Trophoblast cell (in vitro differentiated cells and primary cell): ENCODE results near the gene SARNP.
"Not testable (repeated sequence)": the region's sequence is repeated elsewhere in the genome, so short reads cannot be mapped to it uniquely, and the experiment has no call there.

Experiments used
- DNase-seq, 2 donors: peaks; one replicate each; pipeline ENCODE4 v3.0.0-alpha.2; 2016
- H2AFZ ChIP-seq: 2 replicates; pipeline ENCODE4 v1.6.1; 2013; ENCODE audit warnings: low read length, moderate library complexity, mild to moderate bottlenecking; ENCODE audit not compliant: insufficient read depth, poor library complexity
- H2AK5ac ChIP-seq: 2 replicates; pipeline ENCODE4 v1.6.1; 2013; ENCODE audit warnings: mild to moderate bottlenecking, low read length
- H2BK120ac ChIP-seq: 2 replicates; pipeline ENCODE4 v1.6.1; 2013; ENCODE audit warnings: low read length, mild to moderate bottlenecking, moderate library complexity; ENCODE audit not compliant: insufficient read depth, poor library complexity
- H2BK12ac ChIP-seq: 2 replicates; pipeline ENCODE4 v1.6.1; 2013; ENCODE audit warnings: mild to moderate bottlenecking, low read length, moderate library complexity
- H2BK5ac ChIP-seq: 2 replicates; pipeline ENCODE4 v1.6.1; 2013; ENCODE audit warnings: low read length, low read depth, moderate library complexity, mild to moderate bottlenecking; ENCODE audit not compliant: poor library complexity
- H3K14ac ChIP-seq: 2 replicates; pipeline ENCODE4 v1.6.1; 2013; ENCODE audit warnings: mild to moderate bottlenecking, low read length
- H3K18ac ChIP-seq: 2 replicates; pipeline ENCODE4 v1.6.1; 2013; ENCODE audit warnings: mild to moderate bottlenecking, low read length
- H3K23ac ChIP-seq: 2 replicates; pipeline ENCODE4 v1.6.1; 2013; ENCODE audit warnings: low read length
- H3K27ac ChIP-seq: 2 replicates; pipeline ENCODE4 v1.5.1; 2013; ENCODE audit warnings: low read depth, mild to moderate bottlenecking, inconsistent platforms, low read length, moderate library complexity
- H3K27me3 ChIP-seq: 2 replicates; pipeline ENCODE4 v1.6.1; 2013; ENCODE audit warnings: inconsistent platforms, mild to moderate bottlenecking, low read length, moderate library complexity; ENCODE audit not compliant: insufficient read depth
- H3K36me3 ChIP-seq, 2 experiments: 1 replicate in 1 of 2; 2 replicates in 1 of 2; pipeline ENCODE4 v1.6.1; 2013; ENCODE audit warnings: low read length in 2 of 2, mild to moderate bottlenecking in 2 of 2, moderate library complexity in 1 of 2; ENCODE audit not compliant: insufficient read depth in 2 of 2, control insufficient read depth in 1 of 2
- H3K4ac ChIP-seq: 2 replicates; pipeline ENCODE4 v1.6.1; 2013; ENCODE audit warnings: low read depth, mild to moderate bottlenecking, low read length, moderate library complexity
- H3K4me1 ChIP-seq, 2 experiments: 1 replicate in 1 of 2; 2 replicates in 1 of 2; pipeline ENCODE4 v1.6.1; 2013; ENCODE audit warnings: low read length in 2 of 2, mild to moderate bottlenecking in 2 of 2, moderate library complexity in 1 of 2; ENCODE audit not compliant: insufficient read depth in 2 of 2, control insufficient read depth in 1 of 2
- H3K4me2 ChIP-seq: 2 replicates; pipeline ENCODE4 v1.6.1; 2013; ENCODE audit warnings: inconsistent platforms, mild to moderate bottlenecking, low read length, moderate library complexity
- H3K4me3 ChIP-seq: 2 replicates; pipeline ENCODE4 v1.5.1; 2013; ENCODE audit warnings: mild to moderate bottlenecking, low read depth, low read length, inconsistent platforms
- H3K79me1 ChIP-seq: one replicate; pipeline ENCODE4 v1.6.1; 2013; ENCODE audit warnings: low read length
- H3K79me2 ChIP-seq: 2 replicates; pipeline ENCODE4 v1.6.1; 2013; ENCODE audit warnings: low read length, mild to moderate bottlenecking; ENCODE audit not compliant: control insufficient read depth, insufficient read depth, poor library complexity
- H3K9ac ChIP-seq: 2 replicates; pipeline ENCODE4 v1.6.1; 2013; ENCODE audit warnings: mild to moderate bottlenecking, low read length
- H3K9me3 ChIP-seq: 2 replicates; pipeline ENCODE4 v1.6.1; 2013; ENCODE audit warnings: low read depth, mild to moderate bottlenecking, control low read depth, inconsistent platforms, low read length; ENCODE audit not compliant: insufficient read depth
- H4K12ac ChIP-seq: 2 replicates; pipeline ENCODE4 v1.6.1; 2013; ENCODE audit warnings: low read depth, mild to moderate bottlenecking, low read length, moderate library complexity
- H4K8ac ChIP-seq: 2 replicates; pipeline ENCODE4 v1.6.1; 2013; ENCODE audit warnings: low read depth, mild to moderate bottlenecking, low read length, moderate library complexity
- H4K91ac ChIP-seq: one replicate; pipeline ENCODE4 v1.6.1; 2013; ENCODE audit warnings: low read depth, mild to moderate bottlenecking, low read length, moderate library complexity
- WGBS: extraction: QIAGEN DNeasy Blood & Tissue Kit; methylation state at CpG from one replicate; pipeline ENCODE4 v1.1.7; 2013; ENCODE audit warnings: missing lambda C conversion rate; ENCODE audit not compliant: insufficient read length, insufficient coverage; ENCODE audit errors: extremely low coverage; 5-methylcytosine and 5-hydroxymethylcytosine counted together

The SARNP gene

DNA sequence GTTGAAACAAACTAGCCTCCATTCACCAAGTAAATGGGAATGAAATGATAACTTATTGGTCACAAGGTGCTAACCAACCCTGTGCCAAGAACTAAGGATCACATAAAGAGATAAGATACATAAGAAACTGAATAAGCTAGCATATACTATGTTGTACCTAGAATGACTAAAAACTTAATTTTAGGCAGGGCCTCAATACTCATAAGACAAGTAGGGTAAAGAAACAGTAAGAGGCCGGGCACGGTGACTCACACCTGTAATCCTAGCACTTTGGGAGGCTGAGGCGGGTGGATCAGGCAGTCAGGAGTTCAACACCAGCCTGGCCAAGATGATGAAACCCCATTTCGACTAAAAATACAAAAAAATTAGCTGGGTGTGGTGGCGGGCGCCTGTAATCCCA lies 56.9 kb downstream of the SARNP start:
- H3K4me2 ChIP-seq: no peak overlapping the region
- WGBS: no CpG with 5 or more reads among the region's 6 CpGs
- no peak overlapping the region for H2BK5ac ChIP-seq
- no peak overlapping the region for H4K12ac ChIP-seq
- no peak overlapping the region for H3K9ac ChIP-seq
- H4K8ac ChIP-seq: no peak overlapping the region
- H3K9me3 ChIP-seq: no peaks in the 10 kb centered on the region
- no peak overlapping the region for H3K4ac ChIP-seq
- H4K91ac ChIP-seq: no peak overlapping the region
- H3K36me3 ChIP-seq: peaks cover 26 to 36% of the 10 kb centered on the region in 2 experiments
- no peak overlapping the region for H2BK120ac ChIP-seq
- H3K79me2 ChIP-seq: no peaks in the 10 kb centered on the region
- H3K4me3 ChIP-seq: no peak overlapping the region
- H3K14ac ChIP-seq: no peak overlapping the region
- H2AK5ac ChIP-seq: no peak overlapping the region
- H3K27ac ChIP-seq: no peak overlapping the region
- no peaks in the 10 kb centered on the region for H3K4me1 ChIP-seq
- no peak overlapping the region for H3K18ac ChIP-seq
- no peaks in the 10 kb centered on the region for H3K79me1 ChIP-seq
- no peak for DNase-seq
- H3K23ac ChIP-seq: no peak overlapping the region
- H3K27me3 ChIP-seq: no peaks in the 10 kb centered on the region
- no peak overlapping the region for H2AFZ ChIP-seq
- H2BK12ac ChIP-seq: no peak overlapping the region

DNA sequence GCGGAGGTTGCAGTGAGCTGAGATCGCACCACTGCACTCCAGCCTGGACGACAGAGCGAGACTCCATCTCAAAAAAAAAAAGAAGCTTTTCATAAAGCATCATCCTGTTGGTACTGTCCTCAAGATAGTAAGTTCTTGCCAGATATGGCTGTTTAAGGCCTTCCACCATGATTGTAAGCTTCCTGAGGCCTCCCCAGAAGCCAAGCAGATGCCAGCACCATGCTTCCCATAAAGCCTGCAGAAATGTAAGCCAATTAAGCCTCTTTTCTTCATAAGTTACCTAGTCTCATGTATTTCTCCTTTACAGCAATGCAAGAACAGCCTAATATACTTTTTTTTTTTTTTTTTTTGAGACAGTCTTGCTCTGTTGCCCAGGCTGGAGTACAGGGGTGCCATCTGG lies 58.9 kb downstream of the SARNP start:
- WGBS: no CpG with 5 or more reads among the region's 4 CpGs
- H3K9me3 ChIP-seq, H3K79me2 ChIP-seq, H2AFZ ChIP-seq, H2BK120ac ChIP-seq, H3K4ac ChIP-seq, H2BK5ac ChIP-seq, H2AK5ac ChIP-seq, H3K9ac ChIP-seq, H4K91ac ChIP-seq, H4K12ac ChIP-seq, H2BK12ac ChIP-seq, H3K23ac ChIP-seq, H3K4me2 ChIP-seq, H3K4me1 ChIP-seq, H3K27ac ChIP-seq, H3K14ac ChIP-seq, H3K79me1 ChIP-seq, H3K4me3 ChIP-seq, H3K27me3 ChIP-seq, H3K18ac ChIP-seq, DNase-seq, H4K8ac ChIP-seq: not testable (repeated sequence)
- peaks cover 27 to 39% of the 10 kb centered on the region in 2 experiments for H3K36me3 ChIP-seq

DNA sequence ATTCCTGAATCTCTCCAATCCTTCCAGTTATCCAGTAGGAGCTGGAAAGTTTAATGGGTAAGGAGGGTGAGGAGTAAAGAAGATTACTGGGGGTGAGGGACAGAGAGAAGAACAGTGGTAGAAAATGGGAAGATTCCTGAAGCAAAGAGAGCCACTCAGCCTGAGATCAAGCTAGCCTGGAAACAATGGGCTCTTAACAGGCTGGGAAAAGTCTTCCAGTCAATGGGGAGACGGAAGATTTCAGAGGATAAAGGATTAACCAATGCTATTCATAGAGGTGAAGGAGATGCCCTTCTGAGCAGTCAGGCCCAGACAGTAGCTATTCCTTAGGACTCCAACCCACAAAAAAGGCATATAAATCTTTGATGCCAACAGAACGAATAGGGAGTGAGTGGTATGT lies 59.8 kb downstream of the SARNP start:
- no peak overlapping the region for H2AK5ac ChIP-seq
- H3K4me1 ChIP-seq: no peaks in the 10 kb centered on the region
- DNase-seq: no peak
- H3K4me2 ChIP-seq: no peak overlapping the region
- no peak overlapping the region for H2BK5ac ChIP-seq
- no peak overlapping the region for H2BK12ac ChIP-seq
- no CpG with 5 or more reads among the region's 2 CpGs for WGBS
- no peaks in the 10 kb centered on the region for H3K9me3 ChIP-seq
- no peak overlapping the region for H3K14ac ChIP-seq
- no peak overlapping the region for H3K23ac ChIP-seq
- H3K4me3 ChIP-seq: no peak overlapping the region
- no peak overlapping the region for H3K9ac ChIP-seq
- H2AFZ ChIP-seq: no peak overlapping the region
- H3K4ac ChIP-seq: no peak overlapping the region
- H3K27ac ChIP-seq: no peak overlapping the region
- H3K79me1 ChIP-seq: no peaks in the 10 kb centered on the region
- no peak overlapping the region for H4K8ac ChIP-seq
- H3K36me3 ChIP-seq: peaks cover 26 to 39% of the 10 kb centered on the region in 2 experiments
- H3K79me2 ChIP-seq: no peaks in the 10 kb centered on the region
- H4K91ac ChIP-seq: no peak overlapping the region
- no peak overlapping the region for H2BK120ac ChIP-seq
- no peak overlapping the region for H3K18ac ChIP-seq
- no peak overlapping the region for H4K12ac ChIP-seq
- no peaks in the 10 kb centered on the region for H3K27me3 ChIP-seq

DNA sequence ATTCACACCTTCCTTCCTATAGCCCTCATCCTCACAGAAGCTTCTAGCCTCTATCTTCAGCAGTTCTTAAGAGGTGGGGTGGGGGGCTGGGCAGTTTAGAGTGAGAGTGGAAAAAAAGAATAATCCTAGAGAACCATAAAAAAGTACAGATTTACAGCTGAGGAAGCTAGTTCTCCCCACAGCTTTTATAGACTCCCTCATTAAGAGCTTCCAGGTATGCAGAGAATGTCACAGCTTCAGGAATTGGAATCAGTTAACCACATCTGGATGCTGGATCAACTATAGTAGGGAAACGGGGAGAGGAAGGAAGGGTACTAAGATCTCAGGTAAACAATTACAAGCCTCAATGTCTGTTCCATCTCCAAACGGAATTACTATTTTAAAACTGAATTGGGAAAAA lies 62.3 kb downstream of the SARNP start:
- Histone ChIP-seq H3K18ac (no peak overlapping the region), H3K27me3 (no peaks in the 10 kb centered on the region), H2BK5ac (no peak overlapping the region), H3K36me3 (peaks cover 19 to 58% of the 10 kb centered on the region in 2 experiments), H2BK12ac (no peak overlapping the region), H4K91ac (no peak overlapping the region), H3K4me3 (no peak overlapping the region), H2AK5ac (no peak overlapping the region), H3K4me2 (no peak overlapping the region), H3K9me3 (no peaks in the 10 kb centered on the region), H3K4me1 (no peaks in the 10 kb centered on the region), H4K12ac (no peak overlapping the region), H3K9ac (no peak overlapping the region), H3K79me2 (no peaks in the 10 kb centered on the region), H4K8ac (no peak overlapping the region), H3K23ac (no peak overlapping the region), H3K27ac (no peak overlapping the region), H3K14ac (no peak overlapping the region), H2BK120ac (no peak overlapping the region), H3K79me1 (no peaks in the 10 kb centered on the region), H3K4ac (no peak overlapping the region), H2AFZ (no peak overlapping the region)
- no peak for DNase-seq
- no CpG with 5 or more reads among the region's 2 CpGs for WGBS
